BJ (cell line): ENCODE results near the gene FANCG. TPM values are rescaled to one million over a fixed set of nuclear protein-coding genes. Genes with fewer than 3 reads are reported as not detected.

Source experiments
- CTCF ChIA-PET: fragments of 350-600 bp; formaldehyde crosslinking; extraction: SDS; loops from one replicate; lab custom pipeline; 2021; ENCODE audit warnings: antibody characterized with exemption, inconsistent platforms; lab: Yijun Ruan, JAX
- POLR2A ChIA-PET: fragments of 300-600 bp; sonication (Branson Sonifier 250); formaldehyde crosslinking; extraction: SDS; loops from one replicate; lab custom pipeline; 2021; ENCODE audit warnings: antibody characterized with exemption; lab: Charles Lee
- DNase-seq: peaks from one replicate; pipeline ENCODE4 v3.0.0-alpha.2; 2011; ENCODE audit warnings: low read depth
- H3K27me3 ChIP-seq: 2 replicates; pipeline ENCODE4 v1.6.0; 2011; ENCODE audit warnings: low read length; ENCODE audit not compliant: control insufficient read depth, insufficient read depth
- H3K36me3 ChIP-seq: 2 replicates; pipeline ENCODE4 v1.5.1; 2011; ENCODE audit warnings: low read length; ENCODE audit not compliant: control insufficient read depth, insufficient read depth
- H3K4me3 ChIP-seq: 2 replicates; pipeline ENCODE4 v1.5.1; 2011; ENCODE audit warnings: low read depth, mild to moderate bottlenecking, control low read depth, low read length
- CTCF ChIP-seq: IDR thresholded peaks from 2 replicates; pipeline ENCODE4 v1.5.1; 2011; ENCODE audit warnings: low read depth, mild to moderate bottlenecking, control low read depth, inconsistent platforms, low read length, moderate library complexity; ENCODE audit not compliant: insufficient read depth
- polyA plus RNA-seq: library from polyadenylated mRNA; depleted of rRNA; stranded (reverse); fragments of >200 nt; gene quantifications from 2 replicates; pipeline ENCODE4 v1.2.3, GENCODE V29; 2011

FANCG gene
- polyA plus RNA-seq, 1 experiment, result 13.6 TPM

- no peaks in the 10 kb centered on the region for H3K36me3 ChIP-seq
- ChIA-PET CTCF (interaction anchor here (0.6 to 8.1 kb wide), 2 partner anchors 18 to 526 kb away, joined by 3 to 59 read pairs; partner anchors contain the start of gene PIGO), POLR2A (no interaction called here)
- no peak for TF ChIP-seq CTCF
- DNase-seq, result no peak
- H3K4me3 ChIP-seq, result no peak overlapping the region
- no peaks in the 10 kb centered on the region for H3K27me3 ChIP-seq
These were observed 2.9 kb downstream of the FANCG start for GRCh38 chr9:35076848-35077247.

- no peak for TF ChIP-seq CTCF
- ChIA-PET POLR2A (no interaction called here), CTCF (no interaction called here)
- no peak overlapping the region for H3K4me3 ChIP-seq
- no peaks in the 10 kb centered on the region for H3K36me3 ChIP-seq
- DNase-seq, result no peak
- H3K27me3 ChIP-seq, result no peaks in the 10 kb centered on the region
These were observed 4.4 kb downstream of the FANCG start for GRCh38 chr9:35075358-35075757.

GRCh38 chr9:35074791-35075190 lies 5.0 kb downstream of the FANCG start:
- no peak for DNase-seq
- TF ChIP-seq CTCF, result no peak
- no peaks in the 10 kb centered on the region for H3K27me3 ChIP-seq
- H3K4me3 ChIP-seq, result no peak overlapping the region
- POLR2A ChIA-PET, result no interaction called here
- CTCF ChIA-PET, result no interaction called here
- H3K36me3 ChIP-seq, result no peaks in the 10 kb centered on the region

GRCh38 chr9:35074141-35074540 lies 5.6 kb downstream of the FANCG start:
- no peaks in the 10 kb centered on the region for H3K27me3 ChIP-seq
- DNase-seq, result no peak
- ChIA-PET CTCF (no interaction called here), POLR2A (no interaction called here)
- no peaks in the 10 kb centered on the region for H3K36me3 ChIP-seq
- TF ChIP-seq CTCF, result no peak
- H3K4me3 ChIP-seq, result no peak overlapping the region

GRCh38 chr9:35073279-35073612 lies 6.5 kb downstream of the FANCG start:
- no peak for TF ChIP-seq CTCF

More at GRCh38 chr9:35073279-35073612, 6.5 kb downstream of the FANCG start:
- no peak for DNase-seq
- Histone ChIP-seq H3K4me3 (no peak overlapping the region), H3K36me3 (no peaks in the 10 kb centered on the region), H3K27me3 (no peaks in the 10 kb centered on the region)
- POLR2A ChIA-PET, result no interaction called here
- CTCF ChIA-PET, result no interaction called here
